ENCODE results near the gene FAM98C. TPM values are rescaled to one million over a fixed set of nuclear protein-coding genes. Genes with fewer than 3 reads are reported as not detected.

Gene FAM98C
- total and polyA plus RNA-seq, 2 donors (not counting 1 experiment from before 2014, with no cell fraction given) = 44.1 to 73.5 TPM

GRCh38 chr19:38424272-38424671, 21.4 kb downstream of the FAM98C start:
- Mint-ChIP-seq H3K4me1 (peaks cover 24% of the 10 kb centered on the region), H3K4me3 (no peak overlapping the region), H3K27me3 (peaks cover 8% of the 10 kb centered on the region), H3K9me3 (ENCODE audit: insufficient read depth) (no peaks in the 10 kb centered on the region), H3K27ac (no peak overlapping the region)
- Histone ChIP-seq H3K27me3 (replicated peaks in 1 of 4; ENCODE audit: control extremely low read depth in 1 of 4, control insufficient read depth in 3 of 4, insufficient read depth in 4 of 4, low read length in 3 of 4) (no peaks in the 10 kb centered on the region), H3K79me2 (ENCODE audit: control insufficient read depth, insufficient read depth, low read length) (no peaks in the 10 kb centered on the region), H3K36me3 (replicated peaks in 1 of 2; ENCODE audit: control extremely low read depth in 1 of 2, control insufficient read depth in 1 of 2, extremely low read depth in 1 of 2, insufficient read depth in 2 of 2, low read length in 1 of 2) (no peaks in the 10 kb centered on the region), H3K9me3 (ENCODE audit: control extremely low read depth in 1 of 3, control insufficient read depth in 2 of 3, insufficient read depth in 1 of 3, low read length in 2 of 3) (no peaks in the 10 kb centered on the region), H3K9ac (ENCODE audit: low read length) (no peak overlapping the region), H3K4me3 (ENCODE audit: control extremely low read depth in 1 of 5, extremely low read depth in 1 of 5, insufficient read depth in 1 of 5, low read depth in 2 of 5, low read length in 4 of 5) (no peak overlapping the region), H3K4me1 (ENCODE audit: control insufficient read depth in 2 of 2, insufficient read depth in 2 of 2, low read length in 2 of 2) (peaks cover 15 to 22% of the 10 kb centered on the region in 2 donors), H3K4me2 (replicated peaks; ENCODE audit: low read depth, low read length, poor library complexity, severe bottlenecking) (no peak overlapping the region), H4K20me1 (ENCODE audit: control insufficient read depth, insufficient read depth, low read length, poor library complexity, severe bottlenecking) (no peaks in the 10 kb centered on the region), H3K27ac (ENCODE audit: low read length in 2 of 2) (no peak overlapping the region), H2AFZ (ENCODE audit: insufficient read depth, low read depth, low read length, poor library complexity, severe bottlenecking) (no peak overlapping the region)
- TF ChIP-seq, protein P1, sequence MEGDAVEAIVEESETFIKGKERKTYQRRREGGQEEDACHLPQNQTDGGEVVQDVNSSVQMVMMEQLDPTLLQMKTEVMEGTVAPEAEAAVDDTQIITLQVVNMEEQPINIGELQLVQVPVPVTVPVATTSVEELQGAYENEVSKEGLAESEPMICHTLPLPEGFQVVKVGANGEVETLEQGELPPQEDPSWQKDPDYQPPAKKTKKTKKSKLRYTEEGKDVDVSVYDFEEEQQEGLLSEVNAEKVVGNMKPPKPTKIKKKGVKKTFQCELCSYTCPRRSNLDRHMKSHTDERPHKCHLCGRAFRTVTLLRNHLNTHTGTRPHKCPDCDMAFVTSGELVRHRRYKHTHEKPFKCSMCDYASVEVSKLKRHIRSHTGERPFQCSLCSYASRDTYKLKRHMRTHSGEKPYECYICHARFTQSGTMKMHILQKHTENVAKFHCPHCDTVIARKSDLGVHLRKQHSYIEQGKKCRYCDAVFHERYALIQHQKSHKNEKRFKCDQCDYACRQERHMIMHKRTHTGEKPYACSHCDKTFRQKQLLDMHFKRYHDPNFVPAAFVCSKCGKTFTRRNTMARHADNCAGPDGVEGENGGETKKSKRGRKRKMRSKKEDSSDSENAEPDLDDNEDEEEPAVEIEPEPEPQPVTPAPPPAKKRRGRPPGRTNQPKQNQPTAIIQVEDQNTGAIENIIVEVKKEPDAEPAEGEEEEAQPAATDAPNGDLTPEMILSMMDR (IDR thresholded peaks at IDR 0.05) = no peak
- TF ChIP-seq EZH2 (IDR thresholded peaks at IDR 0.05; ENCODE audit: borderline replicate concordance, insufficient read depth, low read depth, low read length, poor library complexity, severe bottlenecking) = no peak
- intact Hi-C loops (cut with micrococcal nuclease) = no loop called here
- ChIA-PET CTCF (interaction anchor here (0.9 kb wide), 1 partner anchor 22 kb away, joined by 5 read pairs; the partner anchor contains the start of gene FAM98C), POLR2A (no interaction called here)
- no peak for ATAC-seq (ENCODE audit: low read depth)
- 94% methylated on average over 3 of the region's 5 CpGs for WGBS (ENCODE audit: insufficient coverage)
- DNase-seq = no peak

GRCh38 chr19:38425222-38425809, 22.4 kb downstream of the FAM98C start:
- no peaks in the 10 kb centered on the region for H3K36me3 ChIP-seq (replicated peaks in 1 of 2; ENCODE audit: control extremely low read depth in 1 of 2, control insufficient read depth in 1 of 2, extremely low read depth in 1 of 2, insufficient read depth in 2 of 2, low read length in 1 of 2)

More at GRCh38 chr19:38425222-38425809, 22.4 kb downstream of the FAM98C start:
- intact Hi-C loops (cut with micrococcal nuclease) = no loop called here
- H3K4me3 ChIP-seq (ENCODE audit: control extremely low read depth in 1 of 5, extremely low read depth in 1 of 5, insufficient read depth in 1 of 5, low read depth in 2 of 5, low read length in 4 of 5) = peak overlapping the region in 1 of 5 experiments; percentile 38
- ChIA-PET POLR2A (no interaction called here), CTCF (interaction anchor here (0.5 to 1.1 kb wide), 2 partner anchors 22 to 209 kb away, joined by 3 read pairs; partner anchors contain the start of gene FAM98C)
- Mint-ChIP-seq H3K27me3 (peaks cover 13% of the 10 kb centered on the region), H3K4me1 (peaks cover 26% of the 10 kb centered on the region), H3K27ac (no peak overlapping the region), H3K4me3 (no peak overlapping the region), H3K9me3 (ENCODE audit: insufficient read depth) (no peaks in the 10 kb centered on the region)
- DNase-seq (no peak), ATAC-seq (ENCODE audit: low read depth) (no peak)
- H3K9ac ChIP-seq (ENCODE audit: low read length) = no peak overlapping the region
- H2AFZ ChIP-seq (ENCODE audit: insufficient read depth, low read depth, low read length, poor library complexity, severe bottlenecking) = peak overlapping the region; percentile 56
- H3K79me2 ChIP-seq (ENCODE audit: control insufficient read depth, insufficient read depth, low read length) = no peaks in the 10 kb centered on the region
- H3K4me2 ChIP-seq (replicated peaks; ENCODE audit: low read depth, low read length, poor library complexity, severe bottlenecking) = peak overlapping the region; percentile 61
- H3K9me3 ChIP-seq (ENCODE audit: control extremely low read depth in 1 of 3, control insufficient read depth in 2 of 3, insufficient read depth in 1 of 3, low read length in 2 of 3) = no peaks in the 10 kb centered on the region
- H3K27ac ChIP-seq (ENCODE audit: low read length in 2 of 2) = no peak overlapping the region
- peaks cover 0 to 2% (median 0%) of the 10 kb centered on the region in 4 experiments for H3K27me3 ChIP-seq (replicated peaks in 1 of 4; ENCODE audit: control extremely low read depth in 1 of 4, control insufficient read depth in 3 of 4, insufficient read depth in 4 of 4, low read length in 3 of 4)
- TF ChIP-seq, protein P1 (IDR thresholded peaks at IDR 0.05) = no peak
- no peak for TF ChIP-seq EZH2 (IDR thresholded peaks at IDR 0.05; ENCODE audit: borderline replicate concordance, insufficient read depth, low read depth, low read length, poor library complexity, severe bottlenecking)
- H3K4me1 ChIP-seq (ENCODE audit: control insufficient read depth in 2 of 2, insufficient read depth in 2 of 2, low read length in 2 of 2) = peaks cover 15 to 22% of the 10 kb centered on the region in 2 donors
- 63% methylated on average over 3 of the region's 7 CpGs for WGBS (ENCODE audit: insufficient coverage)
- H4K20me1 ChIP-seq (ENCODE audit: control insufficient read depth, insufficient read depth, low read length, poor library complexity, severe bottlenecking) = no peaks in the 10 kb centered on the region

All from B cell (primary cell).